Activated CD4-positive, alpha-beta T cell treated with anti-CD3 and anti-CD28 coated beads for 24 hours (primary cell): Measurements from ENCODE around the gene ADGRL3.
"Not testable (repeated sequence)": the region's sequence is repeated elsewhere in the genome, so short reads cannot be mapped to it uniquely, and the experiment has no call there.

Source experiments
- DNase-seq, 2 donors: peaks; one replicate each; pipeline ENCODE4 v3.0.0-alpha.2; 2020; ENCODE audit warnings: low read depth in 2 of 2

Gene ADGRL3

GRCh38 chr4:61638591-61638990, 438.5 kb downstream of the ADGRL3 start:
- DNase-seq, result no peak

DNA sequence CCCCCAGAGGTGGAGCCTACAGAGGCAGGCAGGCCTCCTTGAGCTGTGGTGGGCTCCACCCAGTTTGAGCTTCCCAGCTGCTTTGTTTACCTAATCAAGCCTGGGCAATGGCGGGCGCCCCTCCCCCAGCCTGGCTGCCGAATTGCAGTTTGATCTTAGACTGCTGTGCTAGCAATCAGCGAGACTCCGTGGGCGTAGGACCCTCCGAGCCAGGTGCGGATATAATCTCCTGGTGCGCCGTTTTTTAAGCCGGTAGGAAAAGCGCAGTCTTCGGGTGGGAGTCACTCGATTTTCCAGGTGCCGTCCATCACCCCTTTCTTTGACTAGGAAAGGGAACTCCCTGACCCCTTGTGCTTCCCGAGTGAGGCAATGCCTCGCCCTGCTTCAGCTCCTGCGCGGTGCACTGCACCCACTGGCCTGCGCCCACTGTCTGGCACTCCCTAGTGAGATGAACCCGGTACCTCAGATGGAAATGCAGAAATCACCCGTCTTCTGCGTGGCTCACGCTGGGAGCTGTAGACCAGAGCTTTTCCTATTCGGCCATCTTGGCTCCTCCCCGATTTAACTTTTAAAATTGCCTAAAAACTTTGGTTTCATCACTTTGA, 446.7 kb downstream of the ADGRL3 start:
- not testable (repeated sequence) for DNase-seq

DNA sequence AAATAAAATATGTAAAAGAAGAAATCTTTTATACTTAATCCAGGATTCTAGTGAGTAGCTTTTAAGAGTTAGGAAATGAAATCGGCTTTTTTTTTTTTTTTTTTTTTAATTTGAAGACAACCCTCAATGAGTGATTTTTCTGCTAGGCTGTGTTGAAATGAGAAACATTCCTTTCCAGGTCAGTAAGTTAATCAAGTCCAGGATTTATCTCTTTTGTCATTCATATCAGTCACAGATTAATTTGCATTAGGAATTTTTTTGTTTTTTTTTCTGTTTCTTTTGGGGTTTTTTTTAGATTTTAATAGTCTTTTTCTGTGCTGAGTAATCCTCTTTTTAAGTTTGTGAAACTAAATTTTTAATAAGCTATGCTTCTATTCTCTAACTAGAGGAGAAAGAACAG, 448.1 kb downstream of the ADGRL3 start:
- DNase-seq, result no peak

DNA sequence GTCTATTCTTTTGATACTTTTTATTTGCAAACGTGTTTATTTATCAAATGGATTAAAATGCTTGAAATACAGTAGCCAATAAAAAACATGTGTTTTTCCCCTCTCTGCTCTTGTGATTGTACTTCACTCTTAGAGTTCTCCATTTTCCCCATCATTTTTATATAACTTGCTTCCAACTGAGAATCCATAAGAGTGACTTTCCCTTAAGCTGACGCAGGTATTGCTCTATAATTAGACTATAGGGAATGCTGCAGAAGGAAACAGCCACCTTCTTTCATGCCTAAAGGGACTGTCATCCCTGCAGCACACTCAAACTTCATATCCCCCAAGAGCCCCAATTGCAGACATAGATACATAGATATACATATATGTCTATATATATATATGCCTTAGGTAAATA, 456.9 kb downstream of the ADGRL3 start:
- no peak for DNase-seq

- no peak for DNase-seq
Observed at GRCh38 chr4:61661960-61662359, 461.8 kb downstream of the ADGRL3 start.

DNA sequence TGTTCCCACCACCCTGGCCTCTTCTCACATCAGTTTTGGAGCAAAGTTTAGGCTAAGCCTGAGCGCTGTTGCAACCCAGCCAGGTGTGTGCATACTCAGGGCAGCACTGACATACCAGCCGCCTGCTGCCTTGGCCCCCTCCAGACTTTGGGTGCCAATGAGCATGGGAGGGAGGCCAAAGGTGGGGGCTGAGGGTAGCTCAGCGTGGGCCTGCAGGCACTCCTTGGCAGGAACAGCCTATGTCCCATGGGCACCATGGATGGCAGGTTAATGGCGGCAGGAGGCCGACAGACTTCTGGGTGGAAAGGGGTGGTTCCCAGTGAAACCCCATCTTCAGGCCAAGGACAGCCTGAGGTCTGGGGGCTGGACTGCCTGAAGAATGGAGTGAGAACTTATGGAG, 462.2 kb downstream of the ADGRL3 start:
- DNase-seq, result no peak

GRCh38 chr4:61663310-61663709, 463.2 kb downstream of the ADGRL3 start:
- no peak for DNase-seq

DNA sequence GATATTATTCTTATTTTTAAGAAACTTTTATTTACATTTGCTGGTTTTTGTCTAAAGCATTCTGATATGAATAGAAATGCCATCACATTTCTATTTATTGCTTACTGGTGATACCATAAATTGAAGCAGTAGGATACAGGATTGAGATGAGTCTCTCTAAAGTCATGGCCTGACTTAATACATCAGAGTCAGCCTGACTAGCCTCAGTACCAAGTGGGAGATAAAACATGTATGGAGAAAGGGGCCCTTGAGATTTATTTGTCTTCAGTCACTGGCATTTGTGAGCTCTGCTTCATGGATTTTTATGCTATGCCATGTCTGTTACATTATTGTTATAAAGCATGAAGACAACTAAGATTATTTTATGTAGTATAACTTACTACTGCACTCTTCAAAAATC, 465.5 kb downstream of the ADGRL3 start:
- no peak for DNase-seq

DNA sequence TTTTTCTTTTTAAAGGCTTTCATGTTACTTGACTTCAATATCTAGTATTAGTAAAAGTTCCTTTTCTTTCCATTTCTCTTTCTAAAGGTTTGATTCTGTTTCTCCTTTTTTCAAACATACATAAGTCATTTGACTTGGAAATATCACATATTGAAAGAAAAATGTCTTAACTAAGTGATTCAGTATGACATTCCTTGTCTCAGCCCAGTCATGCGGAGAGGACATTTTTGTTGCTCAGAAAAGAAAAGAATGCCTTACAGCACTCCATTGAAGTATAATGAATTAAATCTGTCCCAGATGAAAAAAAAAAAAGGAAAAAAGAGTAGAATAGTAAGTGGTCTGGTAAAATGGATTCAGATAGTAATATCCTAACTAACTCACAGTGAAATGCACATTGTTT, 466.1 kb downstream of the ADGRL3 start:
- DNase-seq, result no peak

DNA sequence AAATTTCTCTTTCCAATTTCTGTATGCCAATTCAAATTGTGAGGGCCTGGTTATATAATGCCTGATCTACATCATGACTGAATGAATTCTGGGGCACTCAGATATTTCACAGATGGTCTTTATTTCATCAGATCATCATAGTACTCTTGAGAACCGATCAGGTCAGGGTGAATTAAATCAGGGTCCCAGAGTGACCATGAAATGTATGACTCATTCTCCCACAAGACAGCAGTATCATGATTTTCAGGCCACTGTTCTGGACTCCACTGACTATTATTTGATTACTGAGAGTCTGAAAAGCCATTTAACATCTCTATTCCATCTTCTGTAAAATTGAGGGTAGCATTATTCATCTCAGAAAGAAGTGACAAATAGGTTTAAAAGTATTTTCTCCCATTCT, 471.5 kb downstream of the ADGRL3 start:
- DNase-seq, result no peak

DNA sequence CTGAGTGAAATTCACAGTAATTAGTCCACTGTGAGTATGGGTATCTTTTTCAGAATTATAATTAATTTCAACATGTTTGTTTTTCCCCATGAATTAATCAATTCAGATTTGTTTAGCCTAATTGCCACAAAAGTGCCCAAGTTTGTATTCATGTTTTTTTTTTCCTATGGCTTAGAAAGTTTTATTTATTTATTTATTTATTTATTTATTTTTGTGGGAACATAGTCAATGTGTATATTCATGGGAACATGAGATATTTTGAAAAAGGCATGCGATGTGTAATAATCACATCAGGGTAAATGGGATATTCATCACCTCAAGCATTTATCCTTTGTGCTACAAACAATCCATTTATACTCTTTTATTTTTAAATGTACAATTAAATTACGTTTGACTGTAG, 475.3 kb downstream of the ADGRL3 start:
- DNase-seq, result no peak

- DNase-seq, result no peak
Observed at GRCh38 chr4:61678297-61678696, 478.2 kb downstream of the ADGRL3 start.

- DNase-seq, result no peak
Observed at GRCh38 chr4:61693520-61693919, 493.4 kb downstream of the ADGRL3 start.

DNA sequence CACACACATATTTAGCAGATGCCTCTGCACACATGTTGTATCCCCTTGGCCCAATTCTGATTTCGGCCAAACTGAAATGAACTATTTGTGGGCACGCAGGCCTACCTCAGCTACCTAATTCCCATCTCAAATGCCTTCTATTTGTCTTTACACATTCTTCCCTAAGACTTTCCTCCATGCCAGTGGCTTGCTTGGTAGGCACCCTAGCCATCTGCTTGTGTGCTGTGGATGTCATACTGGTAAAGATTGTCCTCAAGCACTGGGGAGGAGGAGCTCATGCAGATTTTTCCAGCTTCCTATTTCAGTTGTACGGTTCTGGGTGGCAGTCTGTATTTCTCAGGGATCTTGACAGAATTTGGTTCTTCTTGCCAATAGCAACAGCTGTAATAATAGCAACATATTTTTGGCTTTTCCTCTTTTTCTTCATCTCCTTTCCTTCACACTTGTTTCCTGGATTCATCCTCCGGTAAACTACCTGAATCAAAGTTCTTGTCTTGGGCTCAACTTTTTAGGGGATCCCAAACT, 514.3 kb downstream of the ADGRL3 start:
- DNase-seq, result no peak

DNA sequence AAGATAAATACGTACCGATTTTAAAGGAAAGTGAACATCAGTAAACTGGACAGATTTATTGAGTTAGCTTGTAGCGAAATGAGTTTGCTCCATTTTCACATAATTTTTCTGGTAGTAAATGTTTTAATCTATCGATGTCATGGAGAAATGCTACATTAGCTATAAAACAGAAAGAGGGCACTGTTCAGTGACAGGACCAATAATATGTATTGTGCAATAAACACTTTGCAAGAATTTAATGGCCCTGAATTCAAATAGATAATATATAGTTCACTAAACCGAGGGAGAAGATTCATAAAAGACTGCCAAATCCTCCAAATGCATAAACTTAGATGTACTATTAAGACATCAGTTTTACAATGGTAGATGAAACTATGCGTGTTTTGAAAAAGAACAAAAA, 516.3 kb downstream of the ADGRL3 start:
- no peak for DNase-seq

DNA sequence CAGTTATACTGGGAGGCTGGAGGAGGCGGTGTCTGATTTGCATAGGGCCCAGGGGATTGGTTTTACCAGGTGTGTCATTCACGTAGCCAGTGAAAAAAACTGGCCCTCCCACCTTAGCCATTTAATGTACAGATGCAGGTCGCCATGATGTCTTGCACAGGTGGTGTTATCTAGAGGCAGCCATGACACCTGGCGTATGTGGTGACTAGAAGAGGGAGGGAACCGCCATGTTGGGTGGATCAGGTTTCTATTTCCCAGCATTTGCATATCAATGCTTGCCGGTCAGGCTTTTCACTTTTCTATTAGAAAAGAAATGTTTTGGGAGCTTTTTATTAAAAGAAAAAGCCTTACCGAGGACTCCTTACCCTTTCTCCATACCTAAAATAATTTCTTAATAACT, 523.4 kb downstream of the ADGRL3 start:
- DNase-seq, result no peak

DNA sequence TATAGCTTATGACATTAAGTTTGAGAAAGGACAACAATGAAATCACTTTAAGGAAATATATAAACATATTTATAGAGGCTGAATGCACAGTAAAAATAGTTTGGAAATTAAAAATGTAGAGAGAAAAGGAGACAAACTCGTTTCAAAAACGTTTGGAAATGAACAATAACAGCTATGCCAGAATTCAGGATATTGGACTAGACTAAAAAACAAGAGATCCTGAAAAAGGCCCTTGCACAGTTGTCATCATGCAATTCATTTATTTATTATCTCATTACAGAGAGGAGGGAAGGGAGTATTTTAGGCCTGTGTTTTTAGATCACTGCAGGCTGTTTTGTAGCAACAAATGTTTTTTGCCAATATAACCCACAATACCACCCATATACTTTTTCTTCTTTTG, 527.2 kb downstream of the ADGRL3 start:
- DNase-seq, result no peak

GRCh38 chr4:61734409-61734808, 534.3 kb downstream of the ADGRL3 start:
- no peak for DNase-seq

DNA sequence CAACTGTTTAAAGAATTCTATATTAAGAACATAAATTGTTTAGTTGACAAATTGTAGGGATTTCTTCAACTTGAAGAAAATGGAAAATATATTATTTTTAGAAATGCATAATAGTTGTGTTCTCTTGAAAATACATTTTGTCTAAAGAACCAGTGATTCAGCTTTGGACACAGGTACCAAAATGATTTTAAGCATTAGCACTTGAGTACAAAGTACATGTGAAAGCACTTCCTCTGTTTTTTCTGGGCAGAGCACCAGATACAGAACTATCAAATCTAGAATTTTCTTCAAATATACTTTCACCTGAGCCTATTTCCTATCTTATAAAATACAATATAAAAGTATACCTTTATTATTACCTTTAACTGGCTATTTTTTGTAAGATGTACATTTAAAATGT, 539.8 kb downstream of the ADGRL3 start:
- DNase-seq, result no peak

GRCh38 chr4:61740886-61741285, 540.8 kb downstream of the ADGRL3 start:
- no peak for DNase-seq

GRCh38 chr4:61741327-61742096, 541.4 kb downstream of the ADGRL3 start:
- no peak for DNase-seq

DNA sequence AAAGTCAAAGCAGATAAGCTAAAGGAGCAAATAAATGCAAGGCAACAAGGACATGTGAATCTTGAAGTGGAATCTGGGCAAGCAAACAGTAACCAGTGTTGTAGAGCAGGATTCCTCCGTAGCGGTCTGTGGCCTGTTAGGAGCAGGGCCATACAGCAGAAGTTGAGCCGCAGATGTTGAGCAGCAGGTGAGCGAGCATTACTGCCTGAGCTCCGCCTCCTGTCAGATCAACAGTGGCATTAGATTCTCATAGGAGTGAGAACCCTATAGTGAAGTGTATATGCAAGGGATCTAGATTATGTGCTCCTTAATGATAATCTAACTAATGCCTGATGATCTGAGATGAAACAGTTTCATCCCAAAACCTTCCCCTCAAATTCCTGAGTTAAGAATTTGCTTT, 550.7 kb downstream of the ADGRL3 start:
- DNase-seq, result no peak

DNA sequence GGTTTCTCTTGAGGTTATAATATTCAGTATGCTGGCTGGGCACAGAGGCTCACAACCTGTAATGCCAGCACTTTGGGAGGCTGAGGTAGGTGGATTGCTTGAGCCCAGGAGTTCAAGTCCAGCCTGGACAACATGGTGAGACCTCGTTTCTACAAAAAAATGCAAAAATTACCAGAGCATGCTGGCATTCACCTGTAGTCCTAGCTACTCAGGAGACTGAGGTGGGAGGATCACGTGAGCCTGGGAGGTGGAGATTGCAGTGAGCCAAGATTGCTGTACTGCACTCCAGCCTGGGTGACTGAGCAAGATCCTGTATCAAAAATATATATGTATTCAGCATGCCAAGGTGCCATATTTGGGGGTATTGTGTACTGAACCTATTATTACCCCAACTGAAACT, 552.5 kb downstream of the ADGRL3 start:
- no peak for DNase-seq

- DNase-seq, result no peak
Observed at GRCh38 chr4:61753739-61754138, 553.6 kb downstream of the ADGRL3 start.
